GM21423 (cell line): ENCODE results near the gene MUC22.

Experiments
- ATAC-seq: cut with Tn5 transposase; IDR thresholded peaks from one replicate; pipeline ENCODE4 v1.9.1; 2021; ENCODE audit warnings: mild to moderate bottlenecking, moderate library complexity; ENCODE audit not compliant: unreplicated experiment

Gene MUC22

GRCh38 chr6:31074401-31074800, 64.1 kb downstream of the MUC22 start:
- ATAC-seq, result no peak

- no peak for ATAC-seq
Observed at GRCh38 chr6:31075528-31075927, 65.3 kb downstream of the MUC22 start.

GRCh38 chr6:31076611-31077010, 66.3 kb downstream of the MUC22 start:
- ATAC-seq, result no peak

GRCh38 chr6:31079656-31080261, 69.5 kb downstream of the MUC22 start:
- no peak for ATAC-seq

GRCh38 chr6:31081872-31082271, 71.6 kb downstream of the MUC22 start:
- ATAC-seq, result no peak

GRCh38 chr6:31083742-31084354, 73.6 kb downstream of the MUC22 start:
- ATAC-seq, result no peak
